GM21423 (cell line): ENCODE data around the gene MARVELD1.

Experiments used
- ATAC-seq: cut with Tn5 transposase; IDR thresholded peaks from one replicate; pipeline ENCODE4 v1.9.1; 2021; ENCODE audit warnings: mild to moderate bottlenecking, moderate library complexity; ENCODE audit not compliant: unreplicated experiment

MARVELD1 gene

DNA sequence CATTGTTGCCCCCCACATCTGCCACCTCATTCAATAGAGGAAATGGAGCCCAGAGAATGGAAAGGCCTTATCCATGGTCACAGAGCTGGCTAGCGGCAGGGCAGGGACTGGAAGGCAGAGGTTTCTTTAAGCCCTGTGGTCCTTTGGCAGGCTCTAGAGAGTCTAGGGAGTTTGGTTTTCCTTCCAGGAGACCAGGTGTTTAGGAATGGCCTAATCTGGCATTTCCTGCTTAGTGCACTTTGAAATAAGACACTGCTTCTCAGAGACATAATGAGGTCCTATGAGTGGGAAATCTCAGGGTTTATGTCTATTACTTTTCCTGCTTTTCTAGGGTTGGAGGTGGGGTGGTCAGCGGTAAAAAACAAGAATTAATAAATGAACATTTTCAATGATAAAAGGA, 6.1 kb downstream of the MARVELD1 start:
- no peak for ATAC-seq

- no peak for ATAC-seq
Observed at GRCh38 chr10:97721871-97722780, 8.6 kb downstream of the MARVELD1 start.

DNA sequence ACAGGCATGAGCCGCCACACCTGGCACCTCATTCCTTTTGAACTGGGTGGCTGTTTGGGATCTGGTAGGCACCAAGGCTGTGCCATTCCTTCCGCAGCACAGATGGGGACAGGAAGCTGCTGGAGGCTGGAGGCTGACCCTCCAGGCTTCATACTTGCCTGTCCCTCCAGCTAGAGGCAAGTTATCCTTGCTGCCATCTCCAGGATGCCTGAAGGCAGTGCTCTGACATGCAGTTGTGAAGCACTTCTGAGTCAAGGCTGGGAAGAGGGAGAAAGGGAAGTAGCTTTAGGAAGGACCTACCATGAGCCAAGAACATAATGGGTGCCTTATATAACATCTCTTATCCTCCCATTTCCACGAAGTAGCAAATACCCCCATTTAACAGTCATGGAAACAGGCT, 9.5 kb downstream of the MARVELD1 start:
- ATAC-seq, result no peak

- no peak for ATAC-seq
Observed at GRCh38 chr10:97724341-97724941, 10.9 kb downstream of the MARVELD1 start.

GRCh38 chr10:97726636-97727178, 13.2 kb downstream of the MARVELD1 start:
- ATAC-seq, result no peak

- ATAC-seq, result no peak
Observed at GRCh38 chr10:97729014-97729413, 15.5 kb downstream of the MARVELD1 start.

GRCh38 chr10:97731346-97732051, 18.0 kb downstream of the MARVELD1 start:
- no peak for ATAC-seq

DNA sequence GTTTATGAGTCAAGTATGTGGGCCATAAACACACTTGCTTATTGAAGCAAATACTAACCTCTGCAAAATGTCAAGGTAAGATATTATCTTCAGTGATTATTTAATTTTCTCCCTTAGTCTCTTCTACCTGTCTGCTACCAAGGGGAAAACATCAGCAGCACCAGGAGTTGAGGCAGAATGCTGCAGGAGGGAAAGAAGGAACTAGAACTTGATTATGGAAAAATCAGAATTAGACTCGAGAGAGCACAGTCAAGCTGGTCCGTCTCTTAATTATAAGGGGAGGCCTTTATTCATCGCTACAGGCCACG, 18.5 kb downstream of the MARVELD1 start:
- ATAC-seq, result no peak

GRCh38 chr10:97733256-97733655, 19.7 kb downstream of the MARVELD1 start:
- no peak for ATAC-seq

DNA sequence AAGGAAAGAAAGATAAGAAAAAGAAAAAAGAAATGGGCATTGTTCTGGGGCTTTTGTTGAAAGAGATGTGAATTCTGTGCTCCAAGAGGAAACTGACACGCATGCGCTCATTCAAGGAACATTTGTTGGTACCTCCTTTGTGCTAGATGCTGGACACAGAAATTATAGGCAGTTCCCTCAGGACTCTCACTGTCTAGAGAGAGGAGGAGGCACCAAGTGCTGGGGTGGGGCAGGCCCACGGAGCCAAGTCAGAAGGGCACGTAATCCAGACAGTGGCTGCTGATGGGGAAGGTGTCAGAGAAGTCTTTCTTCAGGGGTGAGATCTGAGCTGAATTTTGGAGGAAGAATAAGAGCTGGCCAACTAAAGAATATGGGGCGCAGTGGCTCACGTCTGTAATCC, 20.5 kb downstream of the MARVELD1 start:
- ATAC-seq, result no peak

DNA sequence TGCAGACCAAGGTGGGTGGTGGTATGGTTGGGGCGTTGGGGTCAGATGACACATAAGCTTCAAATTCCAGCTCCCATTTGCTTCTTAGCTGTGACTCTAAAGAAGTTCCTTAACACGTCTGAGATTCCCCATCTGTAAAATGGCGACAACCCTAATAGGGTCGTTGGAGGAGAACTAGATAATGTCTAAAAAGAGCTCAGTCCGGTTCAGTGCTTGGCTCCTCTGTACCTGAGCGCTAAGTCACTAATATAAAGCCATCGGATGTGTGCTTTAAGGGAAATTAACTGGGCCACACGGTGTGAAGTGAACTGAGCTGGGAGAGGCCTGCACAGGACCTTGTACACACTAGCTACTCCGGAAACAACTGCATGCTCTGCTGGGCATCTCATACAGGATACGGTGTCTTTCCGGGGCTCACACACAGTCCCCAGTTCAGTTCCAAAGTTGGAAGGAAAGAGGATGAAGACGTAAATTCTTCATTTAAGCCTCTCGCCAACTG, 22.9 kb downstream of the MARVELD1 start:
- peak; percentile 19 for ATAC-seq

DNA sequence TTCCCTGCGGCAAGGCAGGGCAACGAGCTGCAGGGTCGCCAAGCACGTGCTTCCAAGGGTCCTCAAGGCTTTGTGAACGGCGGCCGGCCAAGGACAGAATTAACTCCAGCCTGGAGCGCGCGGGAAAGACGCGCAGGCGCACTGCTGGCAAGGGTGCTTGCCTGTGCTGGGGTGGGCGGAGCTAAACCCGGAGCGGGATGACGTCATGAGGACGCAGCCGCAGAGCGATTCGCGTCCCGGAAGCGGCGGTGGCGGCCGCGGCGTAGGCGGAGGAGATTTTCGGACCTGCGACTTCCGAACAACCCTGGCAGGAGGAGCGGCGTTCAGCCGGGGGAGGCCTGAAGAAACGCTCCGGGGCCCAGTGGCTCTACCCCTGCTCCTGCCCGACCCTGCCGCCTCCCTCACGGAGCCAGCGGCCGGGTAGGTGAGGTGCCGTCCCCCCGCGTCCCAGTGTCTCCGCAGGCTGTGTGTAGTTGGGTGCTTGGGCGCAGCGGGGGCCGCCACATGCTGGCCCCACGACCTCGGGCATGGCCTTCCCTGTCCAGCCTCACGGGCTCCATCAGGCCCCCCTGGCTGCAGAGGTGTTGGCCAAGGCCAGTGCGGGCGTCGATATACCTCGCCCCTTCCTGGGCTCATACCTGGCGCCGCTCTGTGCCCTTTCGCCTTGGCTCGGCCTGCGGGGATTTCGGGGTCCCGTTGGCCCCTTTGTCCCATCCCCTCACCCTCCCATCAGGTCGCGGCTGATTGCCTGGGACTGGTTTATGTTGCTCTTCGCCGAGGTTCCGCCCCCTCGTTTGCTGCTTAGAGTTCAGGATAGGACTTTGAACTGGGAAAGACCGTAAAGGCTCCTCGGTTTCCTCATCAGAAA, 23.6 kb downstream of the MARVELD1 start, which contains the start of gene ZFYVE27:
ZFYVE27 (plus strand) TSS at position 227 of the 868 bp plus-strand sequence. CDS start 1,350 bp downstream, outside the sequence.
- ATAC-seq, result peak; percentile 83

DNA sequence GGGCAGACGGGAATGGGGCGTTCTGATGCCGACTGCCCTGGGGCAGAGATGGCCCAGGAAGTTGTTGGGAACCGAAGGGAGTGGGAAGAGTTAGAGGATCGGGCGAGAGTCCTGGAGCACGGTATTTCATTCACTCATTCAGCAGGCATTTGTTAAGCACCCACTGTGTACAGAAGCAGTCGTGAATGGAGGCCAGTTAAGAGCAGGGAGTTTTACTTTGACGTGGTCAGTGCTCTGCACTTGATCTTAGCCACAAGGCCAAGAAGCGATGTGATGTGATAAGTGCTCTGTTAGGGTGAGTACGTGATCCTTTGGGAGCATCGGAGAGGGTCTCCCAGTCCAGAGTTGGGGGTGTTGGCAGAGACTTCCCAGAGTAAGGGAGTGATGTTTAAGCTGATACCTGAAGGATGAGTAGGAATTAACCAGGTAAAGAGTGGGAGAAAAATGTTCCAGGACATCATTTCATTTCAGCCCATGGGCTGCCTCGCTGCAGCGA, 24.3 kb downstream of the MARVELD1 start:
- ATAC-seq, result peak; percentile 4

- ATAC-seq, result no peak
Observed at GRCh38 chr10:97738616-97739015, 25.1 kb downstream of the MARVELD1 start.

DNA sequence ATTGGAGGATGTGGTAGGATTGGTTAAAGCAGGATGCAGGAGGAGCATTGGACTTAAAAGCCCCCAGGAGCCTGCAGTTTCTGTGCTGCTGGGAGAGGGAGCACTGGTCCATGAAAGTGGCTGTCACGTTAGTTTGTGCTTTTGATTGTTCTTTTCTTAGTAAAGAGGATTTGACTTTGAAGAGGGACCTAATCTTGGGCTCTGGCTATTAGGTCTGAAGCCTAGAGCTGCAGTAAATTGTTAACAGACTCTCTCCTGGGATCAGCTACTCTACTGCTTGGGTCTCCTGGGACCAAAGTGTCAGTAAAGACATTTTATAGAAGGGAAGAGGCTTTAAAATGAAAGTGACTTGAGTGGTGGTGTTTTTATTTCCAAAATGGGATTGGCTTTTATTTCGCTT, 27.1 kb downstream of the MARVELD1 start:
- ATAC-seq, result no peak

- no peak for ATAC-seq
Observed at GRCh38 chr10:97743169-97743943, 29.8 kb downstream of the MARVELD1 start.

GRCh38 chr10:97744405-97745035, 31.0 kb downstream of the MARVELD1 start:
- ATAC-seq, result no peak

GRCh38 chr10:97747573-97747972, 34.0 kb downstream of the MARVELD1 start:
- ATAC-seq, result no peak

DNA sequence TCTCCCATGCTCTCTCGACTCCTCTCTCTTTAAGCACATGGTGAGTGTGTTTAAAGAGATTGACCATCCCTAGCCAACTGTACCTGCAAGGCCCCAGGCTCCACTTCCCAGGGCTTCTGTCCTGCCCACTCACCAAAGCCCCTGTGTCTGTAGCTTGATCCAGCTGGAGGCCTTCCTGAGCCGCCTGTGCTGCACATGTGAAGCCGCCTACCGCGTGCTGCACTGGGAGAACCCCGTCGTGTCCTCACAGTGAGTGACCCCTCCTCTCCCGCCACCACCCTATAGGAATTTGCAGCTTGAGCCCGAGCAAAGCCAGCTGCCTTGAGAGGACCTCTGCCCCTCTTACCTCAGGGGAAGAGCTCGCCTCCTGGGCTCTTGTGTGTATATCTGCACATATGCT, 34.6 kb downstream of the MARVELD1 start:
- no peak for ATAC-seq
